GM19351 (cell line): ENCODE results near the gene OR2C1.
A peak's percentile ranks its signal among the peaks of the same experiment; 100 is the strongest.

Source experiments
- ATAC-seq: cut with Tn5 transposase; IDR thresholded peaks from one replicate; pipeline ENCODE4 v1.9.1; 2021; ENCODE audit warnings: mild to moderate bottlenecking, moderate library complexity; ENCODE audit not compliant: unreplicated experiment

Gene OR2C1

GRCh38 chr16:3389663-3390338 lies 34.1 kb downstream of the OR2C1 start:
- no peak for ATAC-seq

GRCh38 chr16:3400446-3400778 lies 44.7 kb downstream of the OR2C1 start:
- no peak for ATAC-seq

GRCh38 chr16:3400779-3401688 lies 45.3 kb downstream of the OR2C1 start, which contains the start of the genes ZNF174 and ZSCAN32:
ZNF174 (plus strand) TSS chr16:3401215; CDS start chr16:3402005, 790 bp downstream.
ZSCAN32 (minus strand) TSS chr16:3401004; CDS start chr16:3397557, 3,447 bp downstream.
- peak; percentile 96 for ATAC-seq

- ATAC-seq: no peak
Measured at GRCh38 chr16:3401719-3402397, 46.2 kb downstream of the OR2C1 start.
